HG03103 (cell line): Measurements from ENCODE around the gene VAMP8.
"Not testable (repeated sequence)": the region's sequence is repeated elsewhere in the genome, so short reads cannot be mapped to it uniquely, and the experiment has no call there.

ENCODE experiments used
- ATAC-seq: cut with Tn5 transposase; IDR thresholded peaks from one replicate; pipeline ENCODE4 v1.9.1; 2021; ENCODE audit warnings: low read depth; ENCODE audit not compliant: unreplicated experiment

The VAMP8 gene

DNA sequence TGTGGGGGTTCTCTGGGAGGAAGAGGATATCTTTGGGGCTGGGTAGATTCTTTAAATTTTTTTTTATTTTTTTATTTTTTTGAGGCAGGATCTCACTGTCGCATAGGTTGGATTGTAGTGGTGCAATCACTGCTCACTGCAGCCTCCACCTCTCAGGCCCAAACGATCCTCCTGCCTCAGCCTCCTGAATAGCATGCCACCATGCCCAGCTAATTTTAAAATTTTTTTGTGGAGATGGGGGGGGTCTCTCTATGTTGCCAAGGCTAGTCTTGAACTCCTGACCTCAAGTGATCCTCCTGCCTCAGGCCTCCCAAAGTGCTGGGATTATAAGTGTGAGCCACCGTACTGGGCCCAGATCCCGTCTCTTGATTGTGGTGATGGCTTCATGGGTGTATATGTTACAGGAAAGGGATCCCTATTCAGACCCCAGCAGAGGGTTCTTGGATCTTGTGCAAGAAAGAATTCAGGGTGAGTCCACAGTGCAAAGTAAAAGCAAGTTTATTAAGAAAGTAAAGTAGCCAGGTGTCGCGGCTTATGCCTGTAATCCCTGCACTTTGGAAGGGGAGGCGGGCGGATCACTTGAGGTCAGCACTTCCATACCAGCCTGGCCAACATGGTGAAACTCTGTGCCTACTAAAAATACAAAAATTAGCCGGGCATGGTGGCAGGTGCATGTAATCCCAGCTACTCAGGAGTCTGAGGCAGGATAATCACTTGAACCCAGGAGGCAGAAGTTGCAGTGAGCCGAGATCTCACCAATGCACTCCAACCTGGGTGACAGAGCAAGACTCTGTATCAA, 36.5 kb downstream of the VAMP8 start:
- no peak for ATAC-seq

DNA sequence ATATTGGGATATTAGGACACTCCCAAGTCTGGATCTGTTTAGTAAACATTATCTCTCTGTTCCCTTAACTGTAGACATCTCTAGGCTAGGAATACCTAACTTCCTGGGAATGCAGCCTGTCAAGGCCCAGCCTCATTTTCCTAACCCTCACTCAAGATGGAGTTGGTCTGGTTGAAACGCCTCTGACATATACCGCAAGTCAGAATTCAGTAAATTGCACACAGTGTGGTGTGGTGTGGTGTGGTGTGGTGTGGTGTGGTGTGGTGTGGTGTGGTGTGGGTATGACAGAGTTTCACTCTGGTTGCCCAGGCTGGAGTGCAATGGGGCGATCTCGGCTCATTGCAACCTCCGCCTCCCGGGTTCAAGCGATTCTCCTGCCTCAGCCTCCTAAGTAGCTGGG, 37.4 kb downstream of the VAMP8 start:
- not testable (repeated sequence) for ATAC-seq

DNA sequence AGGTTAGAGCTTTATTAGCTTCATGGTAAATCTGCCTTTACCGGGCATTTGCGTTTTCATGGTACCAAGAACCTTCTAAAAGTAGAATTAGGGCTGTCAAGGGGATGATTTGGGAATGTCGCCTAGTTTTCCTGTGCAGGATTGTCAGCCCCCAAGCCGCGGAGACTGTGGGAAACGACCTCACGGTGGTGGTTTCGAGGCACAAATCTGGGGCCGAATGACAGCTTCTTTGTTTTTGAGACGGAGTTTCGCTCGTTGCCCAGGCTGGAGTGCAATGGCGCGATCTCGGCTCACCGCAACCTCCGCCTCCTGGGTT, 38.0 kb downstream of the VAMP8 start:
- ATAC-seq, result no peak

DNA sequence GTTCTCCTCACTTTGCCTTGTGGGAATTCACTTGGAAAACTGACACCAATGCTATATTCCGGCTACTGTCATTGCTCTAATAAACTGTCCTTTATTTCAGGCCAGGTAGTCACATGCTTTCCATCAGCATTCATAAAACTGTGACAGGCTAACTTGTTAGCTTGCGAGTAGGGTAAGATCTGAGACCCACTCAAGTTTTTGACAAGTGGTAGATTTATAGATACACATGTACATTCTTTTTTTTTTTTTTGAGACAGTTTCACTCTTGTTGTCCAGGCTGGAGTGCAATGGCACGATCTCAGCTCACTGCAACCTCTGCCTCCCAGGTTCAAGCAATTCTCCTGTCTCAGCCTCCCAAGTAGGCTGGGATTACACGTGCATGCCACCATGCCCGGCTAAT, 40.3 kb downstream of the VAMP8 start:
- not testable (repeated sequence) for ATAC-seq

DNA sequence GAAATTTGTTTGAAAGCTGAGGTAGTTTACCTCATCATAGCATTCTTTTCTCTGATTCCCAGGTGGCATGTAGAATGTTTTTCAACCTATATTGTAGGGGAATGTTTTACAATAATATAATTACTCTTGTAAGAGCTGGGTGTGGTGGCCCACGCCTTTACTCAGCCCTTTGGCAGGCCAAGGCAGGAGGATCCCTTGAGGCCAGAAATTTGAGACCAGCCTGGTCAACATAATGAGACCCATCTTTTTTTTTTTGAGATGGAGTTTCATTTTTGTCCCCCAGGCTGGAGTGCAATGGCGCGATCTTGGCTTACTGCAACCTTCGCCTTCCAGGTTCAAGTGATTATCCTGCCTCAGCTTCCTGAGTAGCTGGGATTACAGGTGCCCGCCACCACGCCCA, 42.2 kb downstream of the VAMP8 start:
- ATAC-seq, result no peak

DNA sequence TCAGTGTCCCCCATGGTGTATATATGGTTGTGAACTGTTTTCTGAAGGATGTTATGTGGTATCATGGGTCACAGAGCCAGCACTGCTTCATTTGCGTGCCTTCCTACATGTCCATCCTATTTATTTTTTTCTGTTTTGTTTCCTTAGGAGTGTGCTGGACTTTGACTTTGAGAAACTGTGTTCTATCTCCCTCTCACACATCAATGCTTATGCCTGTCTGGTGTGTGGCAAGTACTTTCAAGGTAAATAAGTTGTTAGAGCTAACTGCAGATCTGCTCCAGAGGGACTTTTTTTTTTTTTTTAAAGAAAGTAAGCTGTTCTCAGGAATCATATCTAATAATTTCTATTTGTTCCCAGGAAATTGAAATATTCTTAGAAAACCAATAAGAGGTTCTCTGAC, 44.0 kb downstream of the VAMP8 start:
- no peak for ATAC-seq

DNA sequence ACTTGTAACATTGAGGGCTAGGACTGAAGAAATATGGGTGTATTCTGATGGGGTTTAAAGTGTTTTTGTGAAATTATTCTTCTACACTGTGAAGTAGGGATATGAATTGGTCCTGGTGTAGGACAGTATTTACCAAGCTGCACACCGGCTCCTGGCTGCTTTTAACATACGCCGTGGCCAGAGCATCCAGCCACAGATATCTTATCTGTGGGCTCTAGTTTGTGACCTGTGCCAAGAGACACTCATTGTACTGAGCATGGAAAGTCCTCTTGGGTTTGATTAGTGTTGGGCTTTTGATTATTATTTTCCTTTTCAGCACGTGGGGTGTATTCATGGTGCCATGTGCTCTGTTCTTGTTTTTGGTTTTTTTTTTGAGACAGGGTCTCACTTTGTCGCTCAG, 46.6 kb downstream of the VAMP8 start:
- no peak for ATAC-seq

DNA sequence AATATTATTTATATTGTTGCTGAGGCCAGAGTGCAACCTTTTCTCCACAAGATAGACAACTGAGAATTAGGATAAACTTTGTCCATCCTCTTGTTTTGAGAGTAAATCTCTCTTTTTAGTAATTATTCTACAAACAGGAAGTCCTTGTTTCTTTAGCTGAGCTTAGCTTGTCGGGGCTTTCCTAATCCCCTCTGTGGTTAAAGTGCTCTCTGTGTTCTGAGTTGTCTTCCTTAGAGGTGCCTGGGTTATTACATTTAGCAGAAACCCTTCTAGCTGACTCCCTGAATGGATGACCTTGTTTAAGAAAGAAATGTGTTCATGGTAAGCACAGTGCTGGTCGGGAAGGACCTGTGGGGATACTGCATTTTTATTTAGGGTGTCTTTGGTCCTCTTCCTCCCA, 51.3 kb downstream of the VAMP8 start:
- ATAC-seq, result no peak

DNA sequence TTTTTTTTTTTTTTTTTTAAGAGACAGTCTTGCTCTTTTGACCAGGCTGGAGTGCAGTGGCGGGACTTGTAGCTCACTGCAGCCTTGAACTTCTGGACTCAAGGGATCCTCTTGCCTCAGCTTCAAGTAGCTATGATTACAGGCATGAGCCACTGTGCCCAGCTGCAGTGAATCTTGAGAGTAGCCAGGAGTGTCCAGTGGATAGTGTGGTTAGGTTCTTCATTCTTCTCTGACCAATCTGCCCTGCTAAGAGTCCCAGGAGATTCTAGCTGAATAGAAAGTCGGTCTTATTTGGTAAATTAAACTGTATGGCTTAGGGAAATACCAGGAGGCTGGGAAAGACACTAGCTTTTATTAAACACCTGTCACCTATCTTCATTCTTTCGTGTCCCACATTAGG, 53.9 kb downstream of the VAMP8 start:
- ATAC-seq, result no peak
